Adrenal gland (tissue), 5 donors: ENCODE results near the gene DCAF6.

ENCODE experiments used
- POLR2A ChIP-seq, 2 donors: fragments of 450-650 bp; IDR thresholded peaks; one replicate each; pipeline ENCODE4 v1.6.1; 2017; ENCODE audit warnings: antibody characterized with exemption in 2 of 2, mild to moderate bottlenecking in 2 of 2, moderate library complexity in 1 of 2
- TF ChIP-seq, protein P1 (sequence below), 6 experiments: fragments of 450-650 bp in 4 of 6; fragments of 200-600 bp in 2 of 6; sonication (generic) in 1 of 6; IDR thresholded peaks; 1 replicate in 5 of 6; 2 replicates in 1 of 6; pipeline versions ENCODE4 v1.5.1 to v1.8.0; 2016 to 2021; ENCODE audit warnings: antibody characterized with exemption in 6 of 6, mild to moderate bottlenecking in 2 of 6, moderate library complexity in 1 of 6
- donor health status: DM: no; HTN: no; CAD: no.

GRCh38 chr1:167926486-167926997 lies 9.9 kb upstream of the DCAF6 start:
- TF ChIP-seq, protein P1, sequence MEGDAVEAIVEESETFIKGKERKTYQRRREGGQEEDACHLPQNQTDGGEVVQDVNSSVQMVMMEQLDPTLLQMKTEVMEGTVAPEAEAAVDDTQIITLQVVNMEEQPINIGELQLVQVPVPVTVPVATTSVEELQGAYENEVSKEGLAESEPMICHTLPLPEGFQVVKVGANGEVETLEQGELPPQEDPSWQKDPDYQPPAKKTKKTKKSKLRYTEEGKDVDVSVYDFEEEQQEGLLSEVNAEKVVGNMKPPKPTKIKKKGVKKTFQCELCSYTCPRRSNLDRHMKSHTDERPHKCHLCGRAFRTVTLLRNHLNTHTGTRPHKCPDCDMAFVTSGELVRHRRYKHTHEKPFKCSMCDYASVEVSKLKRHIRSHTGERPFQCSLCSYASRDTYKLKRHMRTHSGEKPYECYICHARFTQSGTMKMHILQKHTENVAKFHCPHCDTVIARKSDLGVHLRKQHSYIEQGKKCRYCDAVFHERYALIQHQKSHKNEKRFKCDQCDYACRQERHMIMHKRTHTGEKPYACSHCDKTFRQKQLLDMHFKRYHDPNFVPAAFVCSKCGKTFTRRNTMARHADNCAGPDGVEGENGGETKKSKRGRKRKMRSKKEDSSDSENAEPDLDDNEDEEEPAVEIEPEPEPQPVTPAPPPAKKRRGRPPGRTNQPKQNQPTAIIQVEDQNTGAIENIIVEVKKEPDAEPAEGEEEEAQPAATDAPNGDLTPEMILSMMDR (IDR thresholded peaks at IDR 0.05) = no peak
- no peak for TF ChIP-seq POLR2A (IDR thresholded peaks at IDR 0.05)
